Measurements from ENCODE around the gene MAF.

MAF gene

DNA sequence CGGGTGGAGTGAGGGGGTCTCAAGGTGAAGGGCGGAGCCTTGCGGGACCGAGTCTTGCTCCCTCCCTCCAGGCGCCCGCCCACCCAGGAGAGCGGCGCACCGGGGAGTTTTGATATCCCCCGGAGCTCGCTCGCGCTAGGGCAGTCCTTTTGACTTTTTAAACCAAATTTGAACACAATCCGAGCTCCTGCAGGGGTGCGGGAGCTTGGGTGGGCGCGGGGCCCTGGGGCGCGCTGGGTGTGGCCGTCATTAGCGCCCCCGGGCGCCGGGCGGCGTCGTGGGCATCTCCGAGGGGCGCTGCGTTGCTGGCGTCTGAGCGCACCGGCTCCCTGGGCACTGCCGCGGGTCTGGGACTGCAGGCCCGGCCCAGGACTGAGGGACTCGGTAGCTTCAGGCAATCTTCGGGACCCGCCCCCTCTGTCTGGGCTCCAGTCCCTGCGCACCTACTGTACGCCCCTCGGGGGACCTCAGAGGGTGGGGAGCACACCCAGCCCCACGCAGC lies 10.9 kb downstream of the MAF start:
- no peak for DNase-seq (ENCODE audit: low read depth in 2 of 2)

DNA sequence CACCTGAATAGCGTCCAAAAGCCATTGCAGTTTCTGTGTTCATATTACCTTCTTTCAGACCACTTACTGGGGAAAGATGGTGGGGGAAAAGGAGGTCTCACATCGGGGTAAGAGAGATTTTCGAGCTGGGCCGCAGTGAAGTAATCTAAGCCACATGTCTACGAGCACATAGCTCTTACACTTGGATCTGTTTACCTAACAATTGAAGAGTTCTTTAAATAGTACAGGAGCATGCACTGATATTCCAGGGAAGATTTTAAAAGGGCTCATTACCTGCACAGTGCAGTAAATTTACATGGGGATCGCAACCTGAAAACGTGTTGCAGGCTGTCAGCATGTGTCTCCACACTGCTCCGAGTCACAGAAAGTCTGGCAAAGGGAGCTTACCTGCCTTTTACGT lies 12.6 kb downstream of the MAF start:
- DNase-seq (ENCODE audit: low read depth in 2 of 2), result no peak

DNA sequence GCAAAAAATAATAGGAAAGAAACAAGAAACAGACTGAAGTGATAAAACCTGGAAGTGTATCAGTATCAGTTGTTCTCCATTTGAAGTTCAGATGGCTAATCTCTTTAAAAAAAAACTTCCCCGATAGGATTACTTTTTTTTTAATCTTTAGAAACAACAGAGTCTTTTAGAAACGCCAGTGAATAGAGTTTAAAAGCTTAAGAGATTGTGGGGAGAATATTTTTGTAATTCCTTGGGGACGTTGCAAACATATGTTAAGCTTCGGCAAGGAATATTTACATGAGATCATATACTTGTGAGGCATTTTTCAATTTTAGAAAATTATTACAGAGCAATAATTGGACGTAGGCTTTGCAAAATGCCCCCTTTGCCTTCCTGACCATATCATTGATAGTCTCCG lies 13.2 kb downstream of the MAF start:
- DNase-seq (ENCODE audit: low read depth in 2 of 2), result no peak

DNA sequence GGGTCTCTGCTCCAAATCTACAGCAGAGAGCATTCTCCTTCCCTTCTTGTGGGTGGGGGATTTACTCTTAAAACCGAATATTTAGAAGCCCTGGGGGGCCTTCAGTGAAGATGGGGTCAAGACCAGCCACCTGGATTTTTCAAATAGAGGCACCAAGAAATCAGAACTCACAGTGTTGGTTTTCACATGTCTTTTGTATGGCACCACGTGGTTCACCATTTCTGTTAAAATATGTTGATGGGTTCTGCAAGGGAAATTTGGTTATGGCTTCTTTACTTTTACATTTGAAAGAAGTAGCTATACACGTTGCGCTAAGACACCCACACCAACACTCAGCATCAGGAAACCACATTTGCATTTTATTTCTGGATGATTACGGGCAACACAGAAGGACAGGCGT lies 17.7 kb downstream of the MAF start:
- no peak for DNase-seq (ENCODE audit: low read depth in 2 of 2)

DNA sequence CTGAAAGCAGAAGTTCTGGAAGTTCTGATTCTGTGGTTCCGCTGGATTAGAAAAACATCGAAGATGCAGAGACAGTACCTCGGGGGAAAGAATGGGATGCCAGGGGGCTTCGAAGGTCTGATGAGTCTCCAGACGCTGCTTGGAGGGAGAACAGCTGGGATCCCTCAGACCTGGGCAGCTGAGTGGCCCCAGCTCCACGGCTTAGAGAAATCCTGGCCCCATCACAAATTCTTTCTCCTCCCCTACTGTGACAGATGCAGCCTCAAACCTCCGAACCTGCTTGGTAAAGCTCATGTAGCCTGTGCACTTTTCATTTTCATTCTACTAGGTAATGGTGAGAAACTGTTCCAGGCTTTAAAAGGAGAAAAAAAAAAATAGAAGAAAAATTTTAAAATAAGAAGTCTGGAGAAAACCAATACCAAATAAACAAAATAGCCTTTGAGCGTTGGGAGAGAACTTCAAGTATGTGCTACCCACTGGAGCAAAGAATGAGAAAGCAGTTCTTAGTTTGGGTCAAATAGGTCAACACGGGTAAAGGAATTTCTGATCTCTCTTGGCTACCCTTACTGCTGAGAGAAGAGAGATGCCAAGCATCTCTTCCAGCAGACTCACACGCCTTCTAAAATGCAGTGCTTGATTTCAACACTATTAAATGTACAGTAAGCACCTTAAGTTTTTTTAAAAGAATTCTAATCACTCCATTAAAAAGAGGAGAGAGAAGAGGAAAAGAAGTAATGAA lies 19.9 kb downstream of the MAF start:
- DNase-seq (ENCODE audit: low read depth in 2 of 2), result no peak

DNA sequence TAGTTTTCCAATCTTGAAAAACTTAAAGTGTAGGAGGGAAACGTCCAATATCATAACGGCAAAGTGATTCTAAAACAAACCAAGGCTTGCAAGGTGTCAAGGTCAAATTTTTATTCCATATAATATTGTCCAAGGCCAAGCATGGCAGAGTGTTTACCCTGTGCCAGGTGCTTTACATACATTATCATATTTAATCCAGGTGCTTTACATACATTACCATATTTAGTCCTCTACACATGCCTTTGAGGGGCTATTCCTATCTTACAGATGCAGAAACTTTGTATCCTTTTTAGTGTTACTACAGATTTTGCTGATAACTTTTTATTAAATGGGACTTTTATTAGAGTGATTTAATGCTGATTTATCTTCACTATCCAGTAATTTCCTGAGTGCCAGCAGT lies 23.9 kb downstream of the MAF start:
- no peak for DNase-seq (ENCODE audit: low read depth in 2 of 2)

DNA sequence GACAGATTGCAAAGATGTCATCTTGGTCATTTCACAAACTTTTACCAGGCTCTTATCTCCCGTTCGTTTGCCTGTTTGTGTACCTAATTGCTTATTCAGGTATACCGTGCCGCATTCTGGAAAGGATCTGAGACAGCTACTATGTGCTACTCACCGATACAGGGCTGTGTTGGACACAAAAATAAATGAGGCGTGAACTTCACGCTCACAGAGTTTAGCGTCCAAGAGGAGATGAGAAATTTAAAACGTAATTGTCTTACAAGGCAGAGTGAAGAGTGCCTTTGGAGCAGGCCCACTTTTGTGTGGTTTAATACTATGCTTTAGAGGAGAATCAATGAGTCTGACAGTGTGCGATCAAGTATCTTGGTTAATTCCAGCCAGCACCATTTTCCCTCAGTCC lies 26.7 kb downstream of the MAF start:
- no peak for DNase-seq (ENCODE audit: low read depth in 2 of 2)

DNA sequence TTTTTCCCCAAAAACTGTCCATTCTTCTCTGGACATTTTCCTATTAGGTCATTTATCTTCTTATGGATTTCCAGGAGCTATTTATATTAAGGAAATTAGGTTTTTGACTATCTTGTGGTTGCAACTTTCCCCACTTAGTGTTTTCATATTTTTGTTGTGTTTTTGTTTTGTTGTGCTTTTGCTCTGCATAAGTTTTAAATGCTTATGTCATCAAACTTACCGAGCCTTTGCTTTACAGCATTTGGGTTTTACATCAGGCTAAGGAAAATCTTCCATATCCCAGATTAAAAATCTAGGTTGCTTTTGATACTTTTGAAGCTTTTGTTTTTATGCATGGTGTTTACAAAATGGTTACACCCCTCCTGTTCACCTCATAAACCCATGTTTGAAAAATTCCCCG lies 27.5 kb downstream of the MAF start:
- DNase-seq (ENCODE audit: low read depth in 2 of 2), result no peak

DNA sequence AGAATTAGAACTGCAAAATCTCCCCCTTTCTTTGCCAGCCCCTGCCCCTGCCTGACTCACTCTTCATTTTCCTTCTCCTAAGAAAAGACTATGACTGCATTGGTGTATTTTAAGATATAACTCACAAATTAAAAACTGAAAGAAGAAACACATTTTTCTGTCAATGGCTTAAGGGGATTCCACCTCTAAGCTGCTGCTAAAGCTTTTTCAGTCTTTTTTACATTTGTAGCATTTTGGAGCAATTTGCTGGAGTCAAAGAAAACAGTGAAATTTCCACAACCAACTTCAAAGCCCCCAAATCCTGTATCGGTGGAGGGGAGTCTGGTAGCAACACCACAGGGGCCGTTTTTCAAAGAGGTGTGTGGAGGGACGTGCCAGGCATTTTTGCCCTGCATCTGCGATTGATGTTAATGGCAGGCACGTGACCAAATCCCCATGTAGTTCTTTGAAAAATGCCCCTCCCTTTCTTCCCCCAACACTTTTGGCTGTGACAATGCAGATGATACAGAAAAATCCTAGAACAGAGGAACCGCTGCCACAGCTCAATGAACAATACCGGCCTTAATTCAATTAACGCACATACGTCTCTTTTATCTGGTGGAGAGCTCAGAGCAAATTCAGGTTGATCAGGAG lies 28.5 kb downstream of the MAF start:
- no peak for DNase-seq (ENCODE audit: low read depth in 2 of 2)

DNA sequence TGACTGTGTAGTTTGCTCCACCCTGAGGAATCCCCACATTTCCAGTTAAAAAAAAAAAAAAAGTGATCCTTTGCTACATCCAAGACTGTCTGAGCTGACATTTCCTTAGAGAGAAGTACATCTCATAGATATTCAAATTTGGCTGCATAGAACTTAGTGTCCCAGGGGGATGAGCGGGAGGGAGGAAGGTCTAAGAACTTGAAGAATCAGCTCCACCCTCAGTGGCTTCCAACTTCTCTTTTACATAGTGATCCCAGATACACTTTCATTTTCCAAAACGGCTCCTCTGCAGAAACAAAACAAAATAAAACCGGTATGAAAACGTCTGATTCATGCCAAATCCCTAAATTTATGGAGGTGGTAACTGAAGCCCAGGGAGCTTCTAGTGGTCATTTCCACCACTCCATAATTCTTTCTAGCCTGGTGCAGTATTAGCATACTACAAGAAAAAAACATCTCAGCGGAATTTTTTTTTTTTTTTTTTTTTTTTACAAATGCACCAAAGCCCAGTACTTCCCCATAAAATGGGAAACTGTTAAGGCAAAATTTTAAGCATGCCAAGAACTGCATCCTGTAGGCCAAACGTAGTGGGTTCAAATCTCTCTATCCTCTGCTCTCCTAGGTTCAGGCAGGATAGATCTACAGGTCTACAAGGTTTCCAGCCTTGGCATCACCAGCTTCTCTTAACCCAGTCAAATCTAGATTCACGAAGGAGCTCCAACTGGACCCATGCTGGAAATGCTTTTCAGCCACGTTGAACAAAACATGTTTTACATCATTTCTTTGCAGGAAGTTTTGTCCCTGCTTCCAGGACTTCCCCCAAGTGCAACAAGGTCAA lies 29.3 kb downstream of the MAF start:
- no peak for DNase-seq (ENCODE audit: low read depth in 2 of 2)

DNA sequence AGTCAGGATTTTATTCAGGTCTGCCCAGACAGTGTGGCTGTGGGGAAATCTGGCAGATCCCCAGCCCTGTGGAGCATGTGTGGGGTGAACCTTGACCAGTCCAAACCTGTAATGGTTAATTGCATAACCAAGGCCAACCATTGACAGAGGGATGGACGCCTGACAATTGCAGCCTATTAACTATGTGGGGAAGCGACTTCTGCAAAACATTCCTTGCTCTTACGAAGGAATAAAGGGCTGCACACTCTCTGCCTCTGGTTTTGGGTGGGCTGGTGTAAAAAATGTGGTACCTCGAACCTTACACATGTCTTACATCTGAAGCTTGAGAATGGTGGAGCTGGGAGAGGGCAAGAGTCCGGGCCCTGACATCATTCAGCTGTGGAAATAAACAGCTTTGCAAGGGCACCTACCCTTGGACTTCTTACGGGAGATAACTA lies 35.8 kb downstream of the MAF start:
- DNase-seq (ENCODE audit: low read depth in 2 of 2), result no peak

DNA sequence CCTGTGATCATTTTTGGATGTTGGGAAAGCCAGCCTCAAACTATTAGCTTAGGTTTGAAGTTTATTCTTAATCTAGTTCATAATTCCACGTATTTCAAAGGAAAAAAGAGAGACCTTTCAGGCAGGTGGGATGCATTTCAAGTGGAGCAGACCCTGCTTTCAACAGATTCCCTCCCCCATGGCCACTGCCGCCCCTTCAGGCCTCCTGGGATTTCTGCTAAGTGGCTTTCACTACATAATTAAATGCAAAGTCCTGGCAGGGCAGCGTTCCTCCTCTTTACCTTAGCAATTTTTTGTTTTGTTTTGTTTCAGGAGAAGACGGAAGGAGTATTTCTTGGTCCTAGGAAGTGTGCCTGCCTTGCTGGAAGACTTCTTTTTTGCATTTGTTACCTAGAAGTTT lies 36.6 kb downstream of the MAF start:
- no peak for DNase-seq (ENCODE audit: low read depth in 2 of 2)

DNA sequence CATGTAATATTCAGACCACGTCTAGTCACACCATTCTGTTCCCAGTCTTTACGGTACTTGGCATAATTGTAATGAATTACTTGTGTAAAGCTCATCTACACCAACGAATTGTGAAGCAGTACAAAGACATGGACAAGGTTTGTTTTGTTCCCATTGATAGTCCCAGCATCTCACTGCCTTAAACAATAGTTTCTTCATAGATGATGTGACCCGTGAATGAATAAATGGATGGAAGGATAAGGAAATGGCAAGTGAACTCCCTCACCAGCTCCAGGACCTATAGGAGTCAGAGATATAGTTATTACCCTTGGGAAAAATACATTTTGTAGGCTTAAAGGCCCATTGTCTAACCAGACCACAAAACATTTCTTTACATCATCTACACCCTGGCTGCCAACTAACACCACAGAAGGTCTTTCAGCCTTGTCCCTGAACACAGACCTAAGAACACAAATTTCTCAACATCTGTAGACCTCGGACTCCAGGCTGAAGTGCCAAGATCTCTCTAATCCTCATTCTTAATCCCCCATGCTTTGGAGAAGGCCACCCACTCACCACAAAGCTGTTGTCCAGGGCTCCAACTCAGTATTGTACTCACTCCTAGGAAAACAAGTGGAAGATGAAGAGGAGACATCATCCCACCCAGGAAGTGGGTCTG lies 38.2 kb downstream of the MAF start:
- DNase-seq (ENCODE audit: low read depth in 2 of 2), result no peak

DNA sequence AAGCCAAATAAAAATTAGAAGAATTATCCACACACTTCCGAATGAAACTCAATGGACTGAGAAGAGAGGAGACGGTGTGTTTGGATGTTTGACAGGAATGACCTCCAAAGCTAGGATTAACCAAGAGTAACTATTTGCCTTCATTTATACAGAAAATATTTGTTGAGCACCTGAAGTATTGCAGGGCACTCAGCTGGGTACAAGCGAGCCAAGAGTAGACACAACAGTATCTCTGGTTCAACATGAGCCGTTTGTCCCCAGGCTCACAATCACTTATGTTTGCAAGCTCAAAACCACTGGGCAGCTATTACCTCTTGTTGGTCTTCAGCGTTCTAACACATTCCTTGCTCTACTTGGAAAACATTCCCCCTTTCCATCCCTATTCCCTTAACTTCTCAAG lies 38.8 kb downstream of the MAF start:
- DNase-seq (ENCODE audit: low read depth in 2 of 2), result no peak

DNA sequence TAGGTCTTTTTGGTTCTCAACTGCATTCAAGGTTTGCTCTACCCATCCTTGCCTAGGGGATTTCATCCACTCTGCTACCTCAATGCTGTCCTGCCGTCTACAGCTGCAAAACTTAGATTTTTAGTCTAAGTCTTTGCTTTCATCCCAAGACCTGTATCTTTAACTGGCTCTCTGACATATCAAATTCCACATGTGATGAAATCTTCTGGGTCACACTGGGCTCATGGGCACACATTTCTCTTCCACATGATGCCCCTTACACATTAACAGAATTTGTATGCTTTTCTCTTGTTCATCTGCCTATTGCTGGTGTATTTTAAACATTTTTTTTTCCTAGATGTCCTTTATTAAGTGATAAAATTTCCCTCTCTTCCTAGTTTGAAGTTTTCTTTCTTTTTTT lies 39.6 kb downstream of the MAF start:
- DNase-seq (ENCODE audit: low read depth in 2 of 2), result no peak

DNA sequence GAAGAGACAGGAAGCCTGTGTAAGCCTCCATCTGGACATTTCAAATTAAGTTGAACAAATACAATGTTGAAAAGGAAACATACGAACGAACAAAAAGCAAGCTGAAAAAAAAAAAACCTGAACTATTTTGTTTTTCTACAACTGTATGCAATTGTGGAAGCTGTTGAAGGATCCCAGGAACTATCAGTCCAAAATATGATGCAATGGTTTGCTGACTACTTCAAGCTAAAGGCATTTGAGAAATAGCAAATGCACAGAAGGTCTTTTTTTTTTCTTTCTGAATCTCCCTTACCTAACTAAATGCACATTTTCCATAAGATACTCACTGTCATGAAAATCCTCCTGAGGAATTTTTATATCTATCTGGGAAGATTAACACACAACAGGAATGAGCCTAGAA lies 40.2 kb downstream of the MAF start:
- no peak for DNase-seq (ENCODE audit: low read depth in 2 of 2)

DNA sequence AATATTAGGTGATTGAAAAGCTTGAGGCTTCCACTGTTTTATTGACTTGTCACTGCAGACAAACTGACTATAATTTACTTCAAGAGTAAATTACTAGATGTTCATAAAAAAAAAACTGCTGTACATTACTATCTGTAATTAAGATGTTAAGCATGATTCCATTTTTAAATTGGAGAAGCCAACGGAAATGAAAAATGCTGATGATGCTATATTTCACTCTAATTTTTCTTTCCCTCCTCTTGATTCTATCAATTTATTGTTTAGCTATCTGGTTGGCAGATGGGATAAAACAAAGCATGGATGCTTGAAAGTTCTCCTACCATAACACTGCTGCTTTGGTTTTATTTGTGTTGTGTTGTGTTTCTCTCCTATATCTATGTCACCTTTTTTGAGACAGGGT lies 41.0 kb downstream of the MAF start:
- no peak for DNase-seq (ENCODE audit: low read depth in 2 of 2)

DNA sequence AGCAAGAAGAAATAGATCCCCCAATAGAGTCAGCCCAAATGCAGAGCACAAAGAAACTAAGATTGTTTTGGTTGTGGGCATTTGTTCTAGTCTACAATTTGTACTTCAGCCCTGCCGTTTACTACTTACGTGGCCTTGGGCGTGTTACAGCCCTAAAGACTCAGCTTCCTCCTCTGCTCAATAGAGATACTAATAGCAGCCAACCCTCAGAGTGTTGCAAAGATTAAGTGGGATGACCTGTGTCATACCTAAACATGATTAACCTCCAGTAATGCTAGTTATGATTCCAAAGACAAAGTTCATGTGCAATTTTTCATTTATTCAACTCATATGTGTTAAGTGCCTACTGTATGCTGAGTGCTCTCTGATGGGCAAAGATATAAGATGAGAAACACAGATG lies 43.1 kb downstream of the MAF start:
- no peak for DNase-seq (ENCODE audit: low read depth in 2 of 2)

DNA sequence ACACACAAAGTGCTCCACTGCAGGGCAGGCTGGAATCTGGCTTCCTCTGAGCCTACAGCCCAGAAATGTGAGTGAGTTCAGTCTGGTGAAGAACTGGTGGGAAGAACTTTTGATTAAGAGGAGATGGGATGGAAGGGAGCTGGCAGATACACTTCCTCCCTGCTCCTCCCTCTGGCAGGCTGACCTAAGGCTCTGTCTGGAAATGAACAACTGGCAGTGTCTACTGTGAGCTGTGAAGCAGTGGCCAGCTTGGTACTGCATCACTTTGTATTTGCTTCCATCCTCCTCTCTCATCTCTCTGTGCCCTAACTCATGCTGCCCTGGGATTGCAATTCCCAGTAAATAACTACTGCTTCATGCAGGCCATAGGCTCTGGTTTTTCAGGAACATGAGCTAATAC lies 45.6 kb downstream of the MAF start:
- DNase-seq (ENCODE audit: low read depth in 2 of 2), result no peak

DNA sequence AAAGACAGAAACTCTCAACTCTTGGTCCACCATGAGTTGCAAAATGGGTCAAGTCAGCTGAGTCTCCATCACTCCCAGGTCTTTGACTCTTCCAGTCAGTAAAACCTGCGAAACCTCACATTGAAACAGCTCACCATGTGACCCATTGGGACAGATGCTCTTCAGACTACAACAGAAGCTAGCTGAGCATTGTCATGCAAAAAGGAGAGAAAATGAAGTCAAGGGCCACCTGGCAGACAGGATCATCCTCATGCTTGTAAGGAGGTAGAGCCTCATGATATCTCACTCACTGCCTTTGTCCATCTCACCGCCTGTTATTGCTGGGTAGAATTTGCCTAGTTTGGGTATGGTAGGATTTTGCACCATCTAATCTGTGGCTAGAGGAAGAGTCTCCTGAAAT lies 50.2 kb downstream of the MAF start:
- no peak for DNase-seq (ENCODE audit: low read depth in 2 of 2)

DNA sequence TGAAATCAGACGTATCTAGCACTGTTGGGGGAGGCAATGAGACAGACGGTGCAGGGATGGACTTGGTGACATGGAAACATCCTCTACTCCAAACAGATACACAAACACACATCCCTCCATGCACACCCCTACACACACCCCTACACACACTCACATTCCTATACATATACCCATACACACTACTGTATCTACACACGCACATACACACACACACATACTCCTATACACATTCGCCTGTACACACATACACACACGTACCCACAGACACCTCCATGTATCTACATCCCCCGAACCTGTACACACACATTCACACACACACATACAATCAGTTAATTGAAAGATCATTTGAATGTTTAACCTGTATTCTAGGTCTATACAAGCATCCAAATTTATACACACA lies 53.5 kb downstream of the MAF start:
- DNase-seq (ENCODE audit: low read depth in 2 of 2), result no peak
